ENCODE measurements around the gene OR7C1.
A peak's percentile ranks its signal among the peaks of the same experiment; 100 is the strongest.

OR7C1 gene

DNA sequence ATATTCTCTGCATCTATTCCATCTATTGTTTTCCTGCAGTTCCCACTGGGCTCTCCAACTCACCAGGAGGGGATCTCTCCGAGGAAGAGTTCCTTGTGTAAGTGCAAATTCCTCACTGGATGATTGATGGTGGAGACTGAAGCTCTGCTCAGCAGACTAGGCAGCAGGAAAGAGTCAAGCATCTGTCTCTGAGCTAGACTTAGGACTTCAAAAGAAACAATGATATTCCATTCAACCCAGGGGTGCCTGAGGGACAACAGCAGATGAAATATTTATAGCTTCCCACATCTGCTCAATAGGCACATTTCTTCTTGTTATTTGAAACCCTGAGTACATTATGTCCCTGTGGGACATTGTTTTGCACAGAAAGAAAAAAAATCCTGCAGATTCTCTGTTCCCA lies at the start of gene OR7C1, which contains the start of gene OR7A5:
Gene OR7C1 (minus strand): TSS at position 175 of the 400 bp plus-strand sequence. CDS start 35,049 bp downstream, outside the sequence.
Gene OR7A5 (minus strand): TSS at position 175 of the 400 bp plus-strand sequence. CDS start 6,944 bp downstream, outside the sequence.
- TF ChIP-seq, protein P1, sequence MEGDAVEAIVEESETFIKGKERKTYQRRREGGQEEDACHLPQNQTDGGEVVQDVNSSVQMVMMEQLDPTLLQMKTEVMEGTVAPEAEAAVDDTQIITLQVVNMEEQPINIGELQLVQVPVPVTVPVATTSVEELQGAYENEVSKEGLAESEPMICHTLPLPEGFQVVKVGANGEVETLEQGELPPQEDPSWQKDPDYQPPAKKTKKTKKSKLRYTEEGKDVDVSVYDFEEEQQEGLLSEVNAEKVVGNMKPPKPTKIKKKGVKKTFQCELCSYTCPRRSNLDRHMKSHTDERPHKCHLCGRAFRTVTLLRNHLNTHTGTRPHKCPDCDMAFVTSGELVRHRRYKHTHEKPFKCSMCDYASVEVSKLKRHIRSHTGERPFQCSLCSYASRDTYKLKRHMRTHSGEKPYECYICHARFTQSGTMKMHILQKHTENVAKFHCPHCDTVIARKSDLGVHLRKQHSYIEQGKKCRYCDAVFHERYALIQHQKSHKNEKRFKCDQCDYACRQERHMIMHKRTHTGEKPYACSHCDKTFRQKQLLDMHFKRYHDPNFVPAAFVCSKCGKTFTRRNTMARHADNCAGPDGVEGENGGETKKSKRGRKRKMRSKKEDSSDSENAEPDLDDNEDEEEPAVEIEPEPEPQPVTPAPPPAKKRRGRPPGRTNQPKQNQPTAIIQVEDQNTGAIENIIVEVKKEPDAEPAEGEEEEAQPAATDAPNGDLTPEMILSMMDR (IDR thresholded peaks at IDR 0.05; ENCODE audit: control insufficient read depth, insufficient read depth, low read depth, low read length, missing control alignments): no peak
- no peak for DNase-seq (ENCODE audit: low read depth)
- no peak within 1 kb of the TSS for H3K4me3 ChIP-seq (ENCODE audit: control insufficient read depth, low read depth, low read length)

DNA sequence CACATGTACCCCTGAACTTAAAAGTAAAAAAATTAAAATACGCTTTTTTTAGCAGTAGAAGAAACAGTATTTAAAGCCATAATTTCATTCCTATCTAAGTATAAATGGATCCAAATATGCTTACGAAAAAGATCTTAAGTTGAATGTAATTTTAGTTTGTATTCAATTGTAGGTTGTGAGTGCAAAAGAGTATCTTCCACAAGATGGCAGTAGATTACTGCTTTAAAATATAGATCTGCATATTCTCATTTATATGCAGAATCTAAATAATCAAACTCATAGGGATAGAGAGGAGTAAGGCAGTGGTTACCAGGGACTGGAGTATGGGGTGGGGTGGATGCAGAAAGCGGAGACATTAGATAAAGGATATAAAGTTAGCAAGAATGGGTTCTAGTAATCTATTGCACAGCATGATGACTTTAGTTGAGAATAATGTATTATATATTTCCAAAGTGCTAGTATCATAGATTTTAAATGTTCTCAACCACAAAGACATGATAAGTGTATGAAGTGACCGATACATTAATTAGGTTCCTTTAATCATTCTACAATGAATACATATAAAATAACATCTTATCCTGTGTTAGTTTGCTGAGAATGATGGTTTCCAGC lies 36.7 kb upstream of the OR7C1 start:
- TF ChIP-seq, protein P1 (IDR thresholded peaks at IDR 0.05; ENCODE audit: control insufficient read depth, insufficient read depth, low read depth, low read length, missing control alignments): peak; percentile 48
- no peak overlapping the region for H3K4me3 ChIP-seq (ENCODE audit: control insufficient read depth, low read depth, low read length)
- no peak for DNase-seq (ENCODE audit: low read depth)

DNA sequence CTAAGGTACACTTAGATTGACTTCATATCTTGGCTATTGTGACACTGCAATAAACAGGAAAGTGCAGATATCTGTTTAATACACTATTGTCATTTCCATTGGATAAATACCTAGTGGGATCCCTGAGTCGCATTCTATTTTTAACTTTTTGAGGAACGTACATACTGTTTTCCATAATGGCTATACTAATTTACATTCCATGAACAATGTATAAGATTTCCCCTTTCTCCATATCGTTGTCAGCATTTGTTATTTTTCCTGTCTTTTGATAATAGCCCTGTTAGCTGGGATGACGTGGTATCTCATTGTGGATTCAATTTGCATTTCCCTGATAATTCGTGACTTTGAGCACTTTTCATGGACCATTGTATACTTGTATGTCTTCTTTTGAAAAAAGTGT lies 33.5 kb upstream of the OR7C1 start:
- DNase-seq (ENCODE audit: low read depth): no peak

DNA sequence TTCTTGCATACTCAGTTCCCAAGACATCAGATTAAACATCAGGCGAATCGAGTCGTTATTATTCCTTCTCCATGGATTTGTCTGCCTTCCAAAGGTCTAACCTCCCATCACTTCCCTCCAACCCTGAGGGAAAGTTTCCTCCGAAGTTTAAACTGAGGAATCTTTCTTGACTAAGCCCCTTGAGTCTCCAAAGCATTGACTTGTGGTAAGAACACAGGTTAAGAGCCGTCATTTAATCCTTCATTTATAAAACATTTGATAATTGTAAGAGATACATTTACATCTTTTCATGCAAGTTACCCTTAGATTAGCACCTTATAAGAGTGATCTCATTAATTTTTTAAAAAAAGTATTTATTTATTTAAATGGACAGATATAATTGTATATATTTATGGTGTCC lies 13.8 kb upstream of the OR7C1 start, which contains the start of gene OR7A10:
Gene OR7A10 (minus strand): TSS at position 101 of the 400 bp plus-strand sequence. CDS start 7,045 bp downstream, outside the sequence.
- no peak for DNase-seq (ENCODE audit: low read depth)
- TF ChIP-seq, protein P1 (IDR thresholded peaks at IDR 0.05; ENCODE audit: control insufficient read depth, insufficient read depth, low read depth, low read length, missing control alignments): no peak
- H3K4me3 ChIP-seq (ENCODE audit: control insufficient read depth, low read depth, low read length): no peak within 1 kb of the TSS

More for the DNA sequence above, 33.5 kb upstream of the OR7C1 start:
- no peak overlapping the region for H3K4me3 ChIP-seq (ENCODE audit: control insufficient read depth, low read depth, low read length)
- TF ChIP-seq, protein P1 (IDR thresholded peaks at IDR 0.05; ENCODE audit: control insufficient read depth, insufficient read depth, low read depth, low read length, missing control alignments): no peak

DNA sequence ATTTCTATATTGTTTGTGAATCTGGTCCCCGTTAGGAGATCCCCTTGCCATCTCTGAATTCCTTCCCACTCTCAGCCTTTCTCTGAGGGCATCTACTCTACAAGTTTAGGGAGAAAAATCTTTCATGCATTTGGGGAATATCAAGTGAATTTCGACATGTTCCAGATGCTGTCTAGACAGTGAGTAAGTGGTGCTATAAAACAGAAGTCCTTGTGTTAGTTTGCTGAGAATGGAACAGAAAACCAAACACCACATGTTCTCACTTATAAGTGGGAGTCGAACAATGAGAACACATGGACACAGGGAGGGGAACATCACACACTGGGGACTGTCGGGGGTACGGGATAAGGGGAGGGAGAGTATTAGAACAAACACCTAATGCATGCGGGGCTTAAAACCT lies 8.6 kb upstream of the OR7C1 start:
- no peak overlapping the region for H3K4me3 ChIP-seq (ENCODE audit: control insufficient read depth, low read depth, low read length)
- TF ChIP-seq, protein P1 (IDR thresholded peaks at IDR 0.05; ENCODE audit: control insufficient read depth, insufficient read depth, low read depth, low read length, missing control alignments): no peak
- no peak for DNase-seq (ENCODE audit: low read depth)

DNA sequence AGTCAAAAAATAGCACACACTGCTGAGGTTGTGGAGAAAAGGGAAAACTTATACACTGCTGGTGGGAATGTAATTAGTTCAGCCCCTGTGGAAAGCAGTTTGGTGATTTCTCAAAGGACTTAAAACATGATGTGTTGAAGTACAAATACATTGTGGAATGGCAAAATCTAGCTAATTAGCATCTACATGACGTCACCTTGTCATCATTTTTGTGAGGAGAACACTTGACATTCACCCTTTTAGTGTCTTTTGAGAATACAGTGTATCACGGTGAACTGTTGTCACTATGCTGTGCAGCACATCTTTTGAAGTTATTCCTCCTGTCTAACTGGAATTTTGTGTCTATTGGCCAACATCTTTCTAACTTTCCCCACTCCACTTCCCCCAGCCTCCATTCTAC lies 8.2 kb upstream of the OR7C1 start:
- no peak for DNase-seq (ENCODE audit: low read depth)

More for the DNA sequence above, 8.2 kb upstream of the OR7C1 start:
- TF ChIP-seq, protein P1 (IDR thresholded peaks at IDR 0.05; ENCODE audit: control insufficient read depth, insufficient read depth, low read depth, low read length, missing control alignments): no peak
- H3K4me3 ChIP-seq (ENCODE audit: control insufficient read depth, low read depth, low read length): no peak overlapping the region
